CD4-positive, alpha-beta T cell treated with Interleukin-10 for 1 hour (primary cell): ENCODE measurements around the gene RP9.
"Not testable (repeated sequence)": the region's sequence is repeated elsewhere in the genome, so short reads cannot be mapped to it uniquely, and the experiment has no call there.

Experiments
- DNase-seq: peaks from one replicate; pipeline ENCODE4 v3.0.0-alpha.2; 2020

The RP9 gene

DNA sequence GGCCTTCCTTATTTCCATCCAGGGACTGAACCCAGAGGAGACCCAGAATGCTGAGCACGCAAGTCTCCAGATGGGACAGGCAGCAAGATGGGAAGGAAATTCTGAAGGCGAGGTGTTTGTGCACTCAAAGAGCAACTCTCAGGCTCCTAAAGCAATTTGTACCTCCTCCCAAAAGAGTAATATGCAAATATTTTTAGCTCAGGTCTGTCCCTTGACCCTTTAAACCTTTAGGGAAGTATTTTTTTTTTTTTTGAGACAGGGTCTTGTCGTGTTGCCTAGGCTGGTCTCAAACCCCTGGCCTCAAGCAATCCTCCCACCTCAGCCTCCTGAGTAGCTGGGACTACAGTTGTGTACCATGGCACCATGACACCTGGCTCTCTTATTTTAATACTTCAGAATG is 8.4 kb downstream of the RP9 start:
- DNase-seq = no peak

- no peak for DNase-seq
Measured at GRCh38 chr7:33099154-33099940, 9.9 kb downstream of the RP9 start.

DNA sequence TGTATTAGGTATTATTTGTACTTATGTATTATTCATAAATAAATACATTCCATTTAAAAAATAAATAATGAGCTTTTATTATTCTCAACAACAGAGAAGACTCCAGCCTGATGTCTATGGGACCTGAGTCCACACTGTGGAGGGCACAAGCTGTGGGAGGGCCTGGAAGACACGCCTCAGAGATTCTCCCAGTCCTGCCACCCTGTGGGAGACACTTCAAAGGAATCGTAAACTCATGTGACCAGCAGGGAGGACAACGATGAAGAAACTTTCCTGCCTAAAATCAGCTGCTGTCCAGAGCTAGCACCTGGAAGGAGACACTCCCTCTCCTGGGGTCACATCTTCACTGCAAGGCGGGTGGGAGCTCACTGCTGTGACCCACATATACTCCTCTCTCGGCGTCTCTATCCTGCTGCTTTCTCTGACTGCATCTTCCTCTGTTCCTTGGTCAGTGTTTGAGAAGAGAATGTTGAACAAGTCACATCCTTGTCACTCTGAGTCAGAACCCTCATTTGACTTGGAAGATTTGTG is 14.4 kb downstream of the RP9 start:
- not testable (repeated sequence) for DNase-seq

GRCh38 chr7:33093266-33093665 is 15.9 kb downstream of the RP9 start:
- DNase-seq = no peak

DNA sequence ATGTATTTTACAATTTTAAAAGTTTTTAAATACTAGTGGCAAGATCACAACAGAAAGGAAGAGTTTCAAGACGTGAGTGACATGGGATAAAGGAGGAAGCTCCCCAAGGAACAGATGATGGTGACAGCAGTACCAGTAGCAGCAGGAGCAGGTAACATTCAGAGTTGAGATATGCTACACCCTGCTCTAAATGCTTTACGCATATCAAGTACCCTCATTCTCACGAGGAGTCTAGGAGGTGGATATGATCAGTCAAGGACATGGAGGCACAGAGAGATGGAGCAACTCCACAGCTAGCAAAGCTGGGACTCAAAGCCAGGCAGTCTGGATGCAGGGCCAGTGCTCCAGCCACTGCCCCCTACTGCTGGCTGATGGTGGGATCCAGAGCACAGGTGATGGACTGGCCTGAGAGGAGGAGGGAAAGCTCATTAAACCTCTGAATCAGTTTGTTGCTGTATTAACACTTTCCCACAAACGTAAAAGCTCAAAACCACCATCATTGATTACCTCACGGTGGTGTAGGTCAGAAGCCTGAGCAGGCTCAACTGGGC is 17.5 kb downstream of the RP9 start:
- DNase-seq = no peak

DNA sequence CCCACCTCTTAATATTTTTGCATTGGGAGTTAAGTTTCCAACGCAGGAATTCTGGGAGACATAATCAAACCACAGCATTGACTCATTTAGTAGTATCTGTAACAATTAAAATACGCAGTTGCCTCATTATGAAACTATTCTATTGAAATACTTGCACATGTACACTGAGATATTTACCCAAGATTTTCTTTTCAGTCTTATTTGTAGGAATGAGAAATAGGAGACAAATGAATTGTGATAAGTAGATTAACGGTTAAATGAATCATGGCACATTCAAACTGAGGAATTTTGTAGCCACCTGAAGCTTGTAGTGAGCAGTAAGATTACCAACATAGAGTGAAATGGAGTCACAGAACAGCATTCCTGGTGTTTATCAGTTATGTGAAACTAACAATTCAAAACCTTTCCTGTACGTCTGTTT is 18.1 kb downstream of the RP9 start:
- DNase-seq = no peak

DNA sequence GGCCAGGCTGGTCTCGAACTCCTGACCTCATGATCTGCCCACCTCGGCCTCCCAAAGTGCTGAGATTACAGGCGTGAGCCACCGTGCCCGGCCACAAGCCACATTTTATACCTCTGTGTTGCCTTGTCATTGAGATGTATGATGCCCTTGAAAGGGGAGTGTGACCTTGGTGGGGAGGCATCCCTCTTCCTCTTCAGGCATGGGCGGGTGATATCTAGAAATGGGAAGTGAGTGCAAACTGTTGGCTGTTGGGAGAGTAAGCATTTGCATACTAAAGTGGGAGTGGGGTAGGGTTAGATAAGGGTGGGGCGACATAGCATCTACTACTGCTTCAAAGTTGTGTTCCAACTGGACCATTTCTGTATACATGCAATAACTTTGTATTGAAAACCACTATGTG is 20.1 kb downstream of the RP9 start:
- DNase-seq = no peak

DNA sequence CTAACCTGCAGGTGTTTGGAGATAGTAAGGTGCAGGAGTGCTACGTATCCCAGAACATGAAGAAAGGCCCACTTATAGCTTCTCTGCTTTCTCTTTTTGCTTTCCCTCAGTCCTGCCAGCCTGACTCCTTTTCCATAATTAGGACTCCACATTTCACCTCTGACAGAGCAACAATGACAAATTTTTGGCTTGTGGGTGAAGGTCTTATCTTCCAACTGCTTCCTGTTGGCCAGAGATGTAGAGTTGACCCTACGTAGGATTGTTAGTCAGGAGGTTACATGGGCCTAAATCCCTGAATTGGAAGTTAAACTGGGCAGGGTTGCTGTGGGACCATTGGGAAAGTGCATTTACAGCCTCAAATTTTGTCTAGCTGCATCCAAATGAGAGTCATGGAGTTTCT is 21.3 kb downstream of the RP9 start:
- no peak for DNase-seq

DNA sequence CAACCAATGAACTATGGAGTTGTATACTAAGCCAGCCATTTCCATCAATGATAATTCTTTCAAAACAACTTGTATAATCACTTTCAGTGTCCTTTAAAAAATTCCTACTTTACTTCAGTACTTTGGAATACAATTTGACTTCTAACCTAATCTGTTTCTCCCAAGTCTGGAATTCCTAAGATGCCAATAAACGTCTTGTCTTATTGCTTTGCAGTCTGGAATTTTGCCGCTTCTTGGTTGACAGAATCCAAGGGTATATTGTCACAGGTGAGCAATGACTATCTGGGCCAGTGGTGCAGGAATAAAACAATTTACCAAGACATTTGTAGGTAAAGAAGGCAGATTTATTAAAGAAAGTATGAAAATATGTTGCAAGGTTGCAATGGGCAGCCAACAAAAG is 21.8 kb downstream of the RP9 start:
- no peak for DNase-seq

DNA sequence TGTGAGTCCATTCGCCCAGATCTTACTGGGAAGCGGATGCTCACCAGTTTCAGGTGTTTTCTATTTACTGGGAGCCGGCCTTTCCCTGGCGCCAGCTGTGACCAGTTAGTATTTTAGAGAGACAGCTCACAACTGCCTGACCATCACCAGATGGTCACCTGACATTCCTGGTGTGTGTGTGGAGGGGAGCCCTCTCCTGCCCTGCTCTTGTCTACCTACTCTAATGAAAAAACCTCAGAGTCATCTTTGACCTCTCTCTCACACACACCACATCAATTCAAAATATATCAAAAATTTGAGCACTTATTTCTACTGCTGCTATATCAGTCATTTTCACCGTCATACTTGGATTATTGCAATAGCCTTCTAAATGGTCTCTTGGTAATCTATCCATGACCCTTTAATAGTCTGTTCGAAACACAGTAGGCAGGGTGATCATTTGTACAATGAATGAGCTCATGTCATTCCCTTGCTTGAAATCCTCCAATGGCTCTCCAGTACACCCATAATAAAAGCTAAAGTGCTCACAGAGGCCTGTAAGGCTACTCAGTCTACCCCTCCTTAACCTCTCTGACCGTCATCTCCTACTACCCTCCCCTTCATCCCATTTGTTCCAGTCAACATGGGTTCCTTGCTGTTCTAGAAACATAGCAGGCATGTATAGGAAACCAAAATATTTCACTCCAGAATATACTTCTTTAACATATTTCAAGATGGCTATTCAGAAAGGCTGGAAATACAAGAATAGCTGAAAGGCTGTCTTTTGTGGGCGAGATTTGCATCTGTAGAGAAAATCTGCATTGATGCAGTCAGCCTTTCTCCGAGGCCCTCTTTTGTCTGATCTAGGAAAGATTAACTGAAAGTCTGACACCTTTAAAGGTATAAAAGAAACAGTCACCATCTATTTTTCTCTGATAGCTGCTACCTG is 29.2 kb downstream of the RP9 start:
- DNase-seq = no peak

DNA sequence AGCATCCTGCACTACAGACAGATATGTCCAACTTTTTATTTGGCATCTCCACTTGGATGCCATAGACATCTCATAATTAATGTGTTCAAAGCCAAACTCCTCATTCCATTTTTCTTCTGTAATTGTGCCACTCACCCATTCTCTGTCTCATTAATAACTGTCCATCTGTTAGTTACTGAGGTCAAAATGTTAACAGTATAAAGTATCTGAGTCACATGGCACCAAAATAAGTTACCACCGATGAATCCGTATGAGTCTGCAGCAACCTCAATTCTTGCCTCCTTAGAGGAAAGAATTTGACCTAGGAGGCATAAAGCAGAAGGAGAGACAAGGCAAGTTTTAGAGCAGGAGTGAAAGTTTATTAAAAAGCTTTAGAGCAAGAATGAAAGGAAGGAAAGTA is 30.1 kb downstream of the RP9 start:
- DNase-seq = no peak

- DNase-seq = no peak
Measured at GRCh38 chr7:33076737-33077136, 32.5 kb downstream of the RP9 start.

- no peak for DNase-seq
Measured at GRCh38 chr7:33075818-33076518, 33.2 kb downstream of the RP9 start.

DNA sequence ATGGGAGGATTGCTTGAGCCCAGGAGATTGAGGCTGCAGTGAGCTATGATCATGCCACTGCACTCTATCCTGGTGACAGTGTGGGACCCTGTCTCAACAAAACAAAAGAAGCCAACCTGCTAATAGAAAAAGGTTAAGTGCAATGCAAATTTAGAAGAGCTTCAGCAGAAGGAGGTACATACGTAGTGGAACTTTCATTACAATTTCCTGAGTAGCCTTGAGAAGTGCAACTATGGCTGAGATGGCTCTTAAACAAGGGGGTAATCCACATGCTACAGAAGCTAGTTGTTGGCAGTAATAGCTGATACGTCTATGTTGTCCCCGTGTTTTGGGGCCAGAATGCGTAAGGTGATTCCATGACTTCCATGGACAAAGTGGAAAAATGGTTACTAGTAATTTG is 36.0 kb downstream of the RP9 start:
- no peak for DNase-seq

DNA sequence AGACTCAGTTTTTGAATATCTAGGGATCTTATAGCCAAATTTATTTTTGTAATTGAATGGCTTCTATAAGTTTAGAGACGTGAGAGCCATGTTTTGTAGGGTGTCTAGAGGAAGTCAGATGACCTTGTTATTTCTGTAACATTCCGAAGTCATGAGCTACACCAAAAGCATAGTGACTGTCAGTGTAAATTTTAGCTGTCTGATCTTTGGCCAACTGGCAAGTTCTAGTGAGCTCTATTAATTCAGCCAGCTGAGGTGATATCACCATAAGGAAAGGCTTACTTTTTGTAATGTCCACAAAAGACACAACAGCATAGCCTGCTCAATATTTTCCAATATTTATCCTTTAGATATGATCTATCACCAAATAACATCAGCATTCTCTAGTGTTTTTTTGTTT is 36.7 kb downstream of the RP9 start:
- no peak for DNase-seq

- no peak for DNase-seq
Measured at GRCh38 chr7:33070831-33071230, 38.4 kb downstream of the RP9 start.

DNA sequence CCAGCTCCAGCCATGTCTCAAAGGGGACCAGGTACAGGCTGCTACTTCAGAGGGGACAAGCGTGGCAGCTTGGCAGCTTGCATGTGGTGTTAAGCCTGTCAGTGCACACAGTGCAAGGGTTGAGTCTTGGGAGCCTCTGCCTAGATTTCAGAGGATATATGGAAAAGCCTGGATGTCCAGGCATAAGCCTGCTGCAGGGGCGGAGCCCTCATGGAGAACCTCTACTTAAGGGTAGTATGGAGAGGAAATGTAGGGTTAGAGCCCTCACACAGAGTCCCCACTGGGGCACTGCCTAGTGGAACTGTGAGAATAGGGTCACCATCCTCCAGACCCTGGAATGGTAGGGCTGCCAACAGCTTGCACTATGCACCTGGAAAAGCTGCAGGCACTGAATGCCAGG is 38.9 kb downstream of the RP9 start:
- DNase-seq = no peak

DNA sequence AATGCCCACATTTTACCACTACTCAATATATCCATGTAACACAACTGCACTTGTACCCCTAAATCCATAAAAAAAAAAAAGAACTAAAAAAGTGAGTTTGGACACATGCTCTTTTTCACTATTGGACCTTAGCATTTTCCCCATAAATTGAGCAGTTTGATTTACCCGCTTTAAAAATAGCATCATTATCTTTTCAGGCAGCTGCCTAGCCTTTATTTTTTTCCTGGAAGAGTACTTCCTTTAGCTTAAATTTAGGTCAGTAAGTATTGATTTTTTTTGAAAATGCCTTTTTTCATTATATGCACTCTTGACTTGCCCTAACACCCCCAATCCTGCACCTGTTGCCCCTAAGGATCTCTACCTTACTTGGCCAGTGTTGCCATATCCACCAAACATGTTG is 41.3 kb downstream of the RP9 start:
- DNase-seq = no peak

- DNase-seq = no peak
Measured at GRCh38 chr7:33066771-33067170, 42.4 kb downstream of the RP9 start.

GRCh38 chr7:33065981-33066380 is 43.2 kb downstream of the RP9 start:
- no peak for DNase-seq

DNA sequence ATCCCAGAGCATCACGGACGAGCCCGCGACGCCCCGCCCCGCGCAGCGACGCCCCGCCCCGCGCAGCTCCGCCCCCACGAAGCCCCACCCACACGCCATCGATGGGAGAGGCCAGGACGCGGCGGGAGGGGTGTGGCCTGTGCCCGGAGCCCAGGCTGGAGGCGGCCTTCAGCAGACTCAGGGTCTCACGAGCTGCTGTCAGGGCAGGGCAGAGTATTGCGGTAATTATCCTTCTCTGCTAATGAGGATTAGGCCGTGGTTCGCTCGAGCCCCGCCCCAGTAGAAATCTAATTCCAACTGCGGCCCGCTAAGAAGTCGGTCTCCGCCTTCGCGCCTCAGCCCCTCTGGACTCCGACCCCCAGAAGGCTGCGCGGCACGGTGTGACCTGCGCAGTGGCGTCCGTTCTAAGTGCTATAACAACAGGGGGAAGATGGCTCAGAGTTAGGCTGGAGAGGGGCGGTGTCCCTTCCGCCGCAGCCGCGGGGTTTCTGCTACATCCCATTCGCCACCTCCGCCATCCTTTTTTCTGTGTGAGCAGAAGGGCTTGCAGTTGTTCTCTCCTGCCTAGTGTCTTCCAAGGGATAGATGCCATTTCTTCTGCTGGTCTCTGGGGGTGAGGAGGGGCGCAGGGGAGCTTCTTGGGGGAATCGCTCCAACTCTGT is 46.3 kb downstream of the RP9 start:
- DNase-seq = peak; percentile 93

DNA sequence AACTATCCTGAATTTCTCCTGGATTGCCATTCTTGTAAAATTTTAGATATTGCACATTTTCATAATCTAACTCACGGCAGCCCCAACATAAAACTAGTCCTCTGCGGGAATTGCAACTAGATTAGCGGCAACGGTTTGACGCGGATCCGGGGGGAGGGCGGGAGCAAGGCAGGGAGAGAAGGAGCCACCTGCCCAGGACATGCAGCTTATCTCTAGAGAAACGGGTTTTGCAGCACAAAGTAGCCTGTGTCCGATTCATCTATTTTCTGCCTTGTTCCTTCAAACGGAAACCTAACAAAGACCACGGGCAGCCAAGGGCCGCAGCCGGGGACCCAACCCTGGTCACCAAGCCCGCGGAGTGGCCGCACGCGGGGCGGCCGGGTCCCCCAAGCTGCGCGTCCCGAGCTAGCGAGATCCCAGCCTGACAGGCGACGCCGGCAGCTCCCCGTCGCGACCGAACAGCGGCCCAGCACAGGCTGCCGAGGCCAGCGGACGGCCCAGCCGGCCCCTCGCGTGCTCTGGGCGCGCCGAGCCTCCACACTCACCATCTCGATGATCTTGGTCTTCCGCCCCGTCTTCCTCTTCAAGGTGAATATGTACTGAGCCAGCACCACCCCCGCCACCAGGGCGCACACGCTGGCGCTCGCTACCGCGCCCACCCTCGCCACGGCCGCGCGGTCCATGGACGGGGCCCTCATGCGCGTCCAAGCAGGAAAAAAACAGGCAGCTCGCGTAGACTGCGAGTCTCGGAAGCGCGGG is 47.0 kb downstream of the RP9 start, which contains the start of gene NT5C3A:
NT5C3A (minus strand) TSS at position 754 of the 759 bp plus-strand sequence; CDS start at position 683, 71 bp downstream.
- DNase-seq = peak; percentile 20
